WTC11 (cell line): ENCODE measurements around the gene RPS6KA4. TPM values are rescaled to one million over a fixed set of nuclear protein-coding genes. Genes with fewer than 3 reads are reported as not detected.

Experiments used
- E2F4 ChIP-seq: sonication (generic); formaldehyde crosslinking; IDR thresholded peaks from 2 replicates; pipeline ENCODE4 v1.8.1; 2022; ENCODE audit warnings: low read depth, mild to moderate bottlenecking, moderate library complexity, missing genetic modification reagents, borderline replicate concordance
- ESRRA ChIP-seq: sonication (generic); formaldehyde crosslinking; IDR thresholded peaks from 2 replicates; pipeline ENCODE4 v1.8.1; 2022; ENCODE audit warnings: mild to moderate bottlenecking, missing genetic modification reagents, borderline replicate concordance
- FOXJ3 ChIP-seq: sonication (generic); formaldehyde crosslinking; IDR thresholded peaks from 2 replicates; pipeline ENCODE4 v1.9.0; 2021; ENCODE audit warnings: missing genetic modification reagents, mild to moderate bottlenecking, borderline replicate concordance
- FOXK1 ChIP-seq: sonication (generic); formaldehyde crosslinking; IDR thresholded peaks from 2 replicates; pipeline ENCODE4 v1.8.0; 2022; ENCODE audit warnings: mild to moderate bottlenecking, moderate library complexity, missing genetic modification reagents
- FOXP1 ChIP-seq: sonication (generic); formaldehyde crosslinking; IDR thresholded peaks from 2 replicates; pipeline ENCODE4 v1.8.0; 2022; ENCODE audit warnings: missing genetic modification reagents, mild to moderate bottlenecking, moderate library complexity, borderline replicate concordance
- JUN ChIP-seq: sonication (generic); formaldehyde crosslinking; IDR thresholded peaks from 2 replicates; pipeline ENCODE4 v1.8.0; 2023; ENCODE audit warnings: mild to moderate bottlenecking, missing genetic modification reagents
- NR1H2 ChIP-seq: sonication (generic); formaldehyde crosslinking; IDR thresholded peaks from 2 replicates; pipeline ENCODE4 v1.9.0; 2021; ENCODE audit warnings: mild to moderate bottlenecking, moderate library complexity, missing genetic modification reagents
- NR2C2 ChIP-seq: sonication (generic); formaldehyde crosslinking; IDR thresholded peaks from 2 replicates; pipeline ENCODE4 v1.8.0; 2022; ENCODE audit warnings: mild to moderate bottlenecking, missing genetic modification reagents
- OVOL2 ChIP-seq: fragments of 250-450 bp; sonication (Bioruptor Pico); IDR thresholded peaks from 2 replicates; pipeline ENCODE4 v1.9.0; 2021; ENCODE audit warnings: mild to moderate bottlenecking, borderline replicate concordance
- PREB ChIP-seq: sonication (generic); formaldehyde crosslinking; IDR thresholded peaks from 2 replicates; pipeline ENCODE4 v1.8.1; 2022; ENCODE audit warnings: mild to moderate bottlenecking, missing genetic modification reagents, moderate library complexity, borderline replicate concordance
- RELA ChIP-seq: sonication (generic); formaldehyde crosslinking; IDR thresholded peaks from 2 replicates; pipeline ENCODE4 v1.8.1; 2022; ENCODE audit warnings: missing genetic modification reagents, mild to moderate bottlenecking, borderline replicate concordance
- TCF7 ChIP-seq: sonication (generic); formaldehyde crosslinking; IDR thresholded peaks from 2 replicates; pipeline ENCODE4 v1.8.0; 2022; ENCODE audit warnings: mild to moderate bottlenecking, low read depth, missing genetic modification reagents, moderate library complexity
- TEAD4 ChIP-seq: sonication (generic); formaldehyde crosslinking; IDR thresholded peaks from 2 replicates; pipeline ENCODE4 v1.8.0; 2022; ENCODE audit warnings: mild to moderate bottlenecking, missing genetic modification reagents
- TP53 ChIP-seq: sonication (generic); formaldehyde crosslinking; IDR thresholded peaks from 2 replicates; pipeline ENCODE4 v1.8.1; 2023; ENCODE audit warnings: mild to moderate bottlenecking, missing genetic modification reagents
- USF2 ChIP-seq: sonication (generic); formaldehyde crosslinking; IDR thresholded peaks from 2 replicates; pipeline ENCODE4 v1.8.1; 2023; ENCODE audit warnings: mild to moderate bottlenecking, missing genetic modification reagents, moderate library complexity
- ZBTB43 ChIP-seq: sonication (generic); formaldehyde crosslinking; IDR thresholded peaks from 2 replicates; pipeline ENCODE4 v1.8.1; 2023; ENCODE audit warnings: mild to moderate bottlenecking, missing genetic modification reagents
- ZNF121 ChIP-seq: sonication (generic); formaldehyde crosslinking; IDR thresholded peaks from 2 replicates; pipeline ENCODE4 v1.8.0; 2023; ENCODE audit warnings: missing genetic modification reagents
- ZNF425 ChIP-seq: fragments of 250-450 bp; sonication (Bioruptor Pico); conservative IDR thresholded peaks from 2 replicates; pipeline ENCODE4 v1.9.0; 2021; ENCODE audit warnings: mild to moderate bottlenecking
- total RNA-seq: library from RNA; stranded (reverse); gene quantifications from 3 replicates; pipeline ENCODE4 v1.2.3, GENCODE V29; 2021
- TF ChIP-seq, protein P1 (sequence below): fragments of 250-450 bp; sonication (Bioruptor Pico); IDR thresholded peaks from 2 replicates; pipeline ENCODE4 v1.8.0; 2021; ENCODE audit warnings: mild to moderate bottlenecking
- TF ChIP-seq, protein P2 (sequence below): fragments of 250-450 bp; sonication (Bioruptor Pico); IDR thresholded peaks from 2 replicates; pipeline ENCODE4 v1.9.0; 2021; ENCODE audit warnings: mild to moderate bottlenecking, borderline replicate concordance
- TF ChIP-seq, protein P3 (sequence below): sonication (generic); formaldehyde crosslinking; IDR thresholded peaks from 2 replicates; pipeline ENCODE4 v1.8.0; 2023; ENCODE audit warnings: missing genetic modification reagents

The RPS6KA4 gene
- total RNA-seq, 1 experiment from 2014 or later: 16.8 TPM

GRCh38 chr11:64317325-64317960 is 41.5 kb upstream of the RPS6KA4 start, which contains the start of gene TRMT112 (continued):
- TF ChIP-seq ZBTB43 (CRISPR knock-in tag) (0 out of 2 replicates have a peak, but pooled peaks have one; percentile 34), E2F4 (CRISPR knock-in tag) (no peak), PREB (CRISPR knock-in tag) (no peak), ZNF121 (CRISPR knock-in tag) (no peak), NR2C2 (no peak), FOXP1 (peak; percentile 12; the same call in 1 of the 2 replicates), USF2 (CRISPR knock-in tag) (peak; percentile 84), FOXK1 (CRISPR knock-in tag) (peak; percentile 59; the same call in 1 of the 2 replicates), FOXJ3 (no peak), ZNF425 (CRISPR knock-in tag) (no peak), JUN (CRISPR knock-in tag) (peak; percentile 13; the same call in 1 of the 2 replicates), RELA (CRISPR knock-in tag) (no peak), OVOL2 (CRISPR knock-in tag) (no peak), TP53 (CRISPR knock-in tag) (no peak), NR1H2 (CRISPR knock-in tag) (no peak), TEAD4 (CRISPR knock-in tag) (no peak), TCF7 (CRISPR knock-in tag) (no peak), ESRRA (CRISPR knock-in tag) (no peak)
- TF ChIP-seq, protein P1, sequence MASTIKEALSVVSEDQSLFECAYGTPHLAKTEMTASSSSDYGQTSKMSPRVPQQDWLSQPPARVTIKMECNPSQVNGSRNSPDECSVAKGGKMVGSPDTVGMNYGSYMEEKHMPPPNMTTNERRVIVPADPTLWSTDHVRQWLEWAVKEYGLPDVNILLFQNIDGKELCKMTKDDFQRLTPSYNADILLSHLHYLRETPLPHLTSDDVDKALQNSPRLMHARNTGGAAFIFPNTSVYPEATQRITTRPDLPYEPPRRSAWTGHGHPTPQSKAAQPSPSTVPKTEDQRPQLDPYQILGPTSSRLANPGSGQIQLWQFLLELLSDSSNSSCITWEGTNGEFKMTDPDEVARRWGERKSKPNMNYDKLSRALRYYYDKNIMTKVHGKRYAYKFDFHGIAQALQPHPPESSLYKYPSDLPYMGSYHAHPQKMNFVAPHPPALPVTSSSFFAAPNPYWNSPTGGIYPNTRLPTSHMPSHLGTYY (CRISPR knock-in tag): no peak
- TF ChIP-seq, protein P2, sequence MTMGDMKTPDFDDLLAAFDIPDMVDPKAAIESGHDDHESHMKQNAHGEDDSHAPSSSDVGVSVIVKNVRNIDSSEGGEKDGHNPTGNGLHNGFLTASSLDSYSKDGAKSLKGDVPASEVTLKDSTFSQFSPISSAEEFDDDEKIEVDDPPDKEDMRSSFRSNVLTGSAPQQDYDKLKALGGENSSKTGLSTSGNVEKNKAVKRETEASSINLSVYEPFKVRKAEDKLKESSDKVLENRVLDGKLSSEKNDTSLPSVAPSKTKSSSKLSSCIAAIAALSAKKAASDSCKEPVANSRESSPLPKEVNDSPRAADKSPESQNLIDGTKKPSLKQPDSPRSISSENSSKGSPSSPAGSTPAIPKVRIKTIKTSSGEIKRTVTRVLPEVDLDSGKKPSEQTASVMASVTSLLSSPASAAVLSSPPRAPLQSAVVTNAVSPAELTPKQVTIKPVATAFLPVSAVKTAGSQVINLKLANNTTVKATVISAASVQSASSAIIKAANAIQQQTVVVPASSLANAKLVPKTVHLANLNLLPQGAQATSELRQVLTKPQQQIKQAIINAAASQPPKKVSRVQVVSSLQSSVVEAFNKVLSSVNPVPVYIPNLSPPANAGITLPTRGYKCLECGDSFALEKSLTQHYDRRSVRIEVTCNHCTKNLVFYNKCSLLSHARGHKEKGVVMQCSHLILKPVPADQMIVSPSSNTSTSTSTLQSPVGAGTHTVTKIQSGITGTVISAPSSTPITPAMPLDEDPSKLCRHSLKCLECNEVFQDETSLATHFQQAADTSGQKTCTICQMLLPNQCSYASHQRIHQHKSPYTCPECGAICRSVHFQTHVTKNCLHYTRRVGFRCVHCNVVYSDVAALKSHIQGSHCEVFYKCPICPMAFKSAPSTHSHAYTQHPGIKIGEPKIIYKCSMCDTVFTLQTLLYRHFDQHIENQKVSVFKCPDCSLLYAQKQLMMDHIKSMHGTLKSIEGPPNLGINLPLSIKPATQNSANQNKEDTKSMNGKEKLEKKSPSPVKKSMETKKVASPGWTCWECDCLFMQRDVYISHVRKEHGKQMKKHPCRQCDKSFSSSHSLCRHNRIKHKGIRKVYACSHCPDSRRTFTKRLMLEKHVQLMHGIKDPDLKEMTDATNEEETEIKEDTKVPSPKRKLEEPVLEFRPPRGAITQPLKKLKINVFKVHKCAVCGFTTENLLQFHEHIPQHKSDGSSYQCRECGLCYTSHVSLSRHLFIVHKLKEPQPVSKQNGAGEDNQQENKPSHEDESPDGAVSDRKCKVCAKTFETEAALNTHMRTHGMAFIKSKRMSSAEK (CRISPR knock-in tag): no peak
- TF ChIP-seq, protein P3, sequence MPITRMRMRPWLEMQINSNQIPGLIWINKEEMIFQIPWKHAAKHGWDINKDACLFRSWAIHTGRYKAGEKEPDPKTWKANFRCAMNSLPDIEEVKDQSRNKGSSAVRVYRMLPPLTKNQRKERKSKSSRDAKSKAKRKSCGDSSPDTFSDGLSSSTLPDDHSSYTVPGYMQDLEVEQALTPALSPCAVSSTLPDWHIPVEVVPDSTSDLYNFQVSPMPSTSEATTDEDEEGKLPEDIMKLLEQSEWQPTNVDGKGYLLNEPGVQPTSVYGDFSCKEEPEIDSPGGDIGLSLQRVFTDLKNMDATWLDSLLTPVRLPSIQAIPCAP (CRISPR knock-in tag): peak; percentile 73; the same call in 1 of the 2 replicates
